ENCODE measurements around the gene PXT1.

DNA sequence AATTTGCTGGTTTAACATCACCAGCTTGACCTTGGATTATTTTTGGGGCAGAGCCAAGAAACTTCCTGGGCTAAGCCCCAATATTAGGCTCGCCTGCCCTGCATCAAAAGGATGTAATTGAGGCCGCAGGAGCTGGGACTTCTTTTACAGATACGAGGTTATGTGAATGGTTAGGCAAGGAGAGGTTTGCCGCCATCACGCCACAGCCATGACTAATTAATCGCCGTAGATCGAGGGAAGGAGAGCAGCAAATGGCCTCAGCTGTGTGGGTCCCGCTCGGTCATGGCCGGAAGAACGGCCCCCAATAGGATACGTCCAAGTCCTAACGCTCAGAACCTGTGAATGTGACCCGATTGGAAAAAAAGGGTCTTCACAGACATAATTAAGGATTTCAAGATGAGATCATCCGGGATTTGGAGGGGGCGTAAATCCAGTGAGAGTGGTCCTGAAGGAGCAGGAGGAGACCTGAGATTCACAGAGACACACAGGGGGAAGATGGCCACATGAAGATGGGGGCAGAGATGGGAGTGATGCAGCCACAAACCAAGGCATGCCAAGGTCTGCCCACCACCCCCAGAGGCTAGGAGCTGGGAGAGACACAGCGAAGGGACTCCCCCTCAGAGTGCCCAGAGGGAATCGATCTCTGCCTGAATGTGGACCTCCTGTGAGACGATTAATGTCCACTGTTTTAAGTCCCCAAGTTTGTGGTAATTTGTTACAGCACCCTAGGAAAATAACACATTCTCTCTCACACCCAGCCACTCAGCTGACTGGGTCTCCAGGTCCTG lies 96.0 kb downstream of the PXT1 start:
- TF ChIP-seq POLR2AphosphoS5 (IDR thresholded peaks at IDR 0.05): no peak
- no peak for TF ChIP-seq CTCF (IDR thresholded peaks at IDR 0.05)
- no peak for TF ChIP-seq POLR2A (IDR thresholded peaks at IDR 0.05)
- TF ChIP-seq EP300 (IDR thresholded peaks at IDR 0.05): no peak
